K562 (cell line): Measurements from ENCODE around the gene KEL. TPM values are rescaled to one million over a fixed set of nuclear protein-coding genes. Genes with fewer than 3 reads are reported as not detected.

Experiments used
- ATAC-seq: fragments of 200-7000 bp; cut with Tn5 transposase; 3 replicates; pipeline ENCODE4 v1.9.1; 2020; ENCODE audit warnings: moderate library complexity
- BruUV-seq: library from RNA; stranded (reverse); fragments of 400-500 nt; replicated peaks from 2 replicates; lab custom pipeline; 2021; lab: Mats Ljungman, UMichigan
- CTCF ChIA-PET: fragments of 300-600 bp; formaldehyde crosslinking; extraction: SDS; loops from one replicate; lab custom pipeline; 2021; ENCODE audit warnings: low intra/inter-chr PET ratio; lab: Yijun Ruan, JAX
- POLR2A ChIA-PET: fragments of 300-600, 350-650 bp; sonication (Branson Sonifier 250); formaldehyde crosslinking; extraction: SDS; loops from one replicate; lab custom pipeline; 2021; ENCODE audit warnings: antibody characterized with exemption, inconsistent platforms; lab: Yijun Ruan, JAX
- DNase-seq, 4 experiments: peaks; one replicate each; pipeline versions ENCODE4 v3.0.0 to v3.0.0-alpha.2; 2011 to 2018; ENCODE audit warnings: low spot score in 3 of 4, mixed read lengths in 3 of 4; ENCODE audit errors: extremely low read depth in 1 of 4
- FAIRE-seq: peaks from 2 replicates; lab custom pipeline; 2011; peaks lifted over from hg19 to GRCh38; lab: Jason Lieb, UNC
- H2AFZ ChIP-seq: 2 replicates; pipeline ENCODE4 v1.6.0; 2011; ENCODE audit warnings: low read depth, low read length, control low read depth, inconsistent platforms
- H3K27ac ChIP-seq: fragments of 200-600 bp; 3 replicates; pipeline ENCODE4 v1.8.0; 2011; ENCODE audit warnings: low read depth, mild to moderate bottlenecking, control low read depth, inconsistent platforms, low read length, moderate library complexity, mixed read lengths; ENCODE audit errors: extremely low read depth
- H3K27me3 ChIP-seq, 2 experiments: fragments of 300-600 bp in 1 of 2; 2 replicates in 1 of 2; 3 replicates in 1 of 2; pipeline versions ENCODE4 v1.6.0 to v1.8.0; 2011; ENCODE audit warnings: inconsistent platforms in 2 of 2, low read length in 2 of 2, mild to moderate bottlenecking in 1 of 2, mixed read lengths in 1 of 2, moderate library complexity in 1 of 2; ENCODE audit not compliant: control insufficient read depth in 2 of 2, insufficient read depth in 2 of 2
- H3K36me3 ChIP-seq: fragments of 300-600 bp; 3 replicates; pipeline ENCODE4 v1.8.0; 2011; ENCODE audit warnings: mild to moderate bottlenecking, low read length, inconsistent platforms; ENCODE audit not compliant: control insufficient read depth, insufficient read depth
- H3K4me1 ChIP-seq, 2 experiments: fragments of 200-600 bp in 1 of 2; replicated peaks in 1 of 2; 2 replicates in 1 of 2; 3 replicates in 1 of 2; pipeline versions ENCODE4 v1.5.1 to v1.8.0; 2011; ENCODE audit warnings: inconsistent platforms in 2 of 2, low read length in 2 of 2, mild to moderate bottlenecking in 1 of 2, mixed read lengths in 1 of 2, moderate library complexity in 1 of 2; ENCODE audit not compliant: control insufficient read depth in 2 of 2, insufficient read depth in 2 of 2
- H3K4me2 ChIP-seq: 2 replicates; pipeline ENCODE4 v1.6.1; 2011; ENCODE audit warnings: low read length, control low read depth, inconsistent platforms, mixed read lengths; ENCODE audit not compliant: insufficient read depth
- H3K4me3 ChIP-seq: fragments of 200-600 bp; sonication (generic), shearing (Covaris generic); 2 replicates; pipeline ENCODE4 v1.5.1; 2016; ENCODE audit warnings: control low read depth, inconsistent platforms
- H3K79me2 ChIP-seq: fragments of 200-600 bp; 3 replicates; pipeline ENCODE4 v1.8.0; 2011; ENCODE audit warnings: low read length, inconsistent platforms; ENCODE audit not compliant: control insufficient read depth, insufficient read depth
- H3K9ac ChIP-seq, 2 experiments: 2 replicates each; pipeline versions ENCODE4 v1.6.0 to v1.6.1; 2011; ENCODE audit warnings: low read depth in 2 of 2, low read length in 2 of 2, control low read depth in 1 of 2, inconsistent platforms in 1 of 2, mild to moderate bottlenecking in 1 of 2, mixed read lengths in 1 of 2; ENCODE audit not compliant: insufficient read depth in 1 of 2
- H3K9me1 ChIP-seq: one replicate; pipeline ENCODE4 v1.6.0; 2011; ENCODE audit warnings: inconsistent platforms, mild to moderate bottlenecking, low read length, moderate library complexity; ENCODE audit not compliant: control insufficient read depth, insufficient read depth
- H3K9me3 ChIP-seq: replicated peaks from 2 replicates; pipeline ENCODE4 v1.5.1; 2011; ENCODE audit warnings: low read depth, low read length, inconsistent platforms; ENCODE audit not compliant: control insufficient read depth, insufficient read depth
- H4K20me1 ChIP-seq: replicated peaks from 2 replicates; pipeline ENCODE4 v1.6.1; 2011; ENCODE audit warnings: low read length, inconsistent platforms, mixed read lengths; ENCODE audit not compliant: control insufficient read depth, insufficient read depth
- ARNT ChIP-seq, 2 experiments: fragments of 450-650 bp; IDR thresholded peaks; 2 replicates each; pipeline ENCODE4 v1.6.1; 2016; ENCODE audit warnings: mild to moderate bottlenecking in 1 of 2
- CBX3 ChIP-seq, 2 experiments: IDR thresholded peaks; 1 replicate in 1 of 2; 2 replicates in 1 of 2; pipeline ENCODE4 v1.6.1; 2012; ENCODE audit warnings: inconsistent platforms in 2 of 2, low read length in 2 of 2, borderline replicate concordance in 1 of 2, control low read depth in 1 of 2
- PHF20 ChIP-seq: fragments of 450-650 bp; IDR thresholded peaks from 2 replicates; pipeline ENCODE4 v1.6.1; 2018; ENCODE audit not compliant: partially characterized antibody
- TAF9B ChIP-seq: fragments of 450-650 bp; IDR thresholded peaks from 2 replicates; pipeline ENCODE4 v1.6.1; 2018; ENCODE audit warnings: mild to moderate bottlenecking; ENCODE audit not compliant: partially characterized antibody
- TEAD1 ChIP-seq, 2 experiments: fragments of 450-650 bp in 1 of 2; sonication (generic) in 1 of 2; formaldehyde crosslinking; IDR thresholded peaks; 2 replicates each; pipeline versions ENCODE4 v1.4.0 to v1.8.0; 2020 to 2022; ENCODE audit warnings: mild to moderate bottlenecking in 2 of 2, missing genetic modification reagents in 1 of 2
- XRCC3 ChIP-seq: fragments of 450-650 bp; IDR thresholded peaks from 2 replicates; pipeline ENCODE4 v1.6.1; 2017; ENCODE audit warnings: mild to moderate bottlenecking, moderate library complexity
- ZNF274 ChIP-seq: IDR thresholded peaks from 2 replicates; pipeline ENCODE4 v1.6.1; 2011; ENCODE audit warnings: low read depth, mild to moderate bottlenecking, low read length, moderate library complexity, borderline replicate concordance
- WGBS: fragments of 100-300 bp; shearing (Covaris generic); methylation state at CpG from one replicate; pipeline ENCODE4 v1.1.6; 2016; ENCODE audit warnings: low coverage, mixed read lengths; ENCODE audit not compliant: insufficient coverage; ENCODE audit errors: missing lambda C conversion rate; 5-methylcytosine and 5-hydroxymethylcytosine counted together
- in situ Hi-C: fragments of 300-500 bp; cut with MboI; formaldehyde crosslinking; loops from 4 replicates; pipeline ENCODE4 v1.15.0; 2018; ENCODE audit warnings: inconsistent platforms, mixed read lengths
- intact Hi-C: fragments of 100-400 bp; cut with micrococcal nuclease; formaldehyde crosslinking; loops from 2 replicates; pipeline ENCODE4 v1.14.2; 2022
- polyA plus RNA-seq, 8 experiments: library from polyadenylated mRNA; depleted of rRNA in 4 of 8; stranded (reverse) in 5 of 8; unstranded in 3 of 8; fragments of >200 nt; fragmentation: Nextera tagmentation in 2 of 8; fragmentation: Illumina TruSeq in 1 of 8; extraction: Ambion mirVana in 2 of 8; extraction: Trizol in 1 of 8; gene quantifications; 2 replicates each; pipeline versions ENCODE4 v1.2.1 to v1.2.3, GENCODE V29; 2011 to 2014; ENCODE audit warnings: inconsistent platforms in 1 of 8, missing spikeins in 1 of 8
- total RNA-seq, 7 experiments: library from RNA; depleted of rRNA in 6 of 7; stranded (reverse); fragments of >200 nt in 6 of 7; fragmentation: Illumina TruSeq in 2 of 7; extraction: Trizol in 2 of 7; gene quantifications; 2 replicates each; pipeline versions ENCODE4 v1.2.1 to v1.2.3, GENCODE V29; 2011 to 2021; ENCODE audit warnings: low replicate concordance in 1 of 7
- TF ChIP-seq, protein P1 (sequence below): sonication (generic); formaldehyde crosslinking; IDR thresholded peaks from 2 replicates; pipeline ENCODE4 v1.5.0; 2020; ENCODE audit warnings: missing genetic modification reagents
- TF ChIP-seq, protein P2 (sequence below): sonication (generic); formaldehyde crosslinking; IDR thresholded peaks from 2 replicates; pipeline ENCODE4 v1.8.1; 2023; ENCODE audit warnings: mild to moderate bottlenecking, missing genetic modification reagents
- TF ChIP-seq, protein P3 (sequence below): fragments of 450-650 bp; formaldehyde crosslinking; IDR thresholded peaks from 2 replicates; pipeline ENCODE4 v1.4.0; 2020; ENCODE audit warnings: mild to moderate bottlenecking, moderate library complexity
- TF ChIP-seq, protein P4 (sequence below): sonication (generic); formaldehyde crosslinking; IDR thresholded peaks from 2 replicates; pipeline ENCODE4 v1.8.0; 2022; ENCODE audit warnings: missing genetic modification reagents, mild to moderate bottlenecking, borderline replicate concordance

Gene KEL
- total and polyA plus RNA-seq, 9 of the 15 experiments (the other 6 are each of a cell fraction or from before 2014, with no cell fraction given) = 9.0 to 47.4 (median 22.2) TPM

- Histone ChIP-seq H2AFZ (peak overlapping the region; percentile 90), H3K9me1 (no peaks in the 10 kb centered on the region), H4K20me1 (no peaks in the 10 kb centered on the region), H3K4me1 (peaks cover 0 to 4% of the 10 kb centered on the region in 2 experiments; a peak in 2 of 5 replicates), H3K9ac (peak overlapping the region in 1 of 2 experiments; percentile 0; a peak in 1 of 4 replicates), H3K9me3 (no peaks in the 10 kb centered on the region), H3K4me3 (peak overlapping the region; percentile 1; the same call in 1 of the 2 replicates), H3K27ac (no peak overlapping the region), H3K36me3 (no peaks in the 10 kb centered on the region), H3K79me2 (no peaks in the 10 kb centered on the region), H3K27me3 (peaks cover 7 to 10% of the 10 kb centered on the region in 2 experiments), H3K4me2 (peak overlapping the region; percentile 73)
- FAIRE-seq = peak; percentile 82
- ChIA-PET CTCF (interaction anchor here (0.5 to 11.1 kb wide), 19 partner anchors 42 to 556 kb away, joined by 3 to 222 read pairs (median 3); partner anchors contain the start of gene EPHB6), POLR2A (interaction anchor here (0.6 to 2.0 kb wide), 2 partner anchors 92 to 125 kb away, joined by 4 read pairs; no protein-coding TSS in a partner anchor)
- in situ Hi-C loops (loop anchor here (5.0 to 25.0 kb wide), 2 partner anchors 126 to 366 kb away; no protein-coding TSS in a partner anchor), intact Hi-C loops (loop anchor here (1.0 to 5.0 kb wide), 7 partner anchors 41 to 399 kb away; partner anchors contain the start of gene KEL)
- no TSS peak for BruUV-seq
- 5% methylated on average over 6 of the region's 6 CpGs for WGBS
- peak; percentile 82 for ATAC-seq
- peak; percentile 76 to 80 (median 78) for DNase-seq
- no peak for TF ChIP-seq XRCC3
- TF ChIP-seq TAF9B = no peak
- TF ChIP-seq, protein P1, sequence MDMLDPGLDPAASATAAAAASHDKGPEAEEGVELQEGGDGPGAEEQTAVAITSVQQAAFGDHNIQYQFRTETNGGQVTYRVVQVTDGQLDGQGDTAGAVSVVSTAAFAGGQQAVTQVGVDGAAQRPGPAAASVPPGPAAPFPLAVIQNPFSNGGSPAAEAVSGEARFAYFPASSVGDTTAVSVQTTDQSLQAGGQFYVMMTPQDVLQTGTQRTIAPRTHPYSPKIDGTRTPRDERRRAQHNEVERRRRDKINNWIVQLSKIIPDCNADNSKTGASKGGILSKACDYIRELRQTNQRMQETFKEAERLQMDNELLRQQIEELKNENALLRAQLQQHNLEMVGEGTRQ (CRISPR knock-in tag) = no peak
- peak; percentile 34 for TF ChIP-seq PHF20
- TF ChIP-seq CBX3 (IDR thresholded peaks at IDR 0.05; ENCODE audit: borderline replicate concordance in 1 of 2, low read length in 2 of 2) = peak in 1 of 2 experiments; percentile 66; a peak in 1 of 3 replicates
- TF ChIP-seq, protein P2, sequence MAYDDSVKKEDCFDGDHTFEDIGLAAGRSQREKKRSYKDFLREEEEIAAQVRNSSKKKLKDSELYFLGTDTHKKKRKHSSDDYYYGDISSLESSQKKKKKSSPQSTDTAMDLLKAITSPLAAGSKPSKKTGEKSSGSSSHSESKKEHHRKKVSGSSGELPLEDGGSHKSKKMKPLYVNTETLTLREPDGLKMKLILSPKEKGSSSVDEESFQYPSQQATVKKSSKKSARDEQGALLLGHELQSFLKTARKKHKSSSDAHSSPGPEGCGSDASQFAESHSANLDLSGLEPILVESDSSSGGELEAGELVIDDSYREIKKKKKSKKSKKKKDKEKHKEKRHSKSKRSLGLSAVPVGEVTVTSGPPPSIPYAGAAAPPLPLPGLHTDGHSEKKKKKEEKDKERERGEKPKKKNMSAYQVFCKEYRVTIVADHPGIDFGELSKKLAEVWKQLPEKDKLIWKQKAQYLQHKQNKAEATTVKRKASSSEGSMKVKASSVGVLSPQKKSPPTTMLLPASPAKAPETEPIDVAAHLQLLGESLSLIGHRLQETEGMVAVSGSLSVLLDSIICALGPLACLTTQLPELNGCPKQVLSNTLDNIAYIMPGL (CRISPR knock-in tag) = no peak
- TF ChIP-seq, protein P3, sequence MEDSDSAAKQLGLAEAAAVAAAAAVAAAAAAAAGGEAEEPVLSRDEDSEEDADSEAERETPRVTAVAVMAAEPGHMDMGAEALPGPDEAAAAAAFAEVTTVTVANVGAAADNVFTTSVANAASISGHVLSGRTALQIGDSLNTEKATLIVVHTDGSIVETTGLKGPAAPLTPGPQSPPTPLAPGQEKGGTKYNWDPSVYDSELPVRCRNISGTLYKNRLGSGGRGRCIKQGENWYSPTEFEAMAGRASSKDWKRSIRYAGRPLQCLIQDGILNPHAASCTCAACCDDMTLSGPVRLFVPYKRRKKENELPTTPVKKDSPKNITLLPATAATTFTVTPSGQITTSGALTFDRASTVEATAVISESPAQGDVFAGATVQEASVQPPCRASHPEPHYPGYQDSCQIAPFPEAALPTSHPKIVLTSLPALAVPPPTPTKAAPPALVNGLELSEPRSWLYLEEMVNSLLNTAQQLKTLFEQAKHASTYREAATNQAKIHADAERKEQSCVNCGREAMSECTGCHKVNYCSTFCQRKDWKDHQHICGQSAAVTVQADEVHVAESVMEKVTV (CRISPR knock-in tag) = peak; percentile 69; the same call in 1 of the 2 replicates
- TF ChIP-seq TEAD1 (CRISPR knock-in tag; IDR thresholded peaks at IDR 0.05) = no peak
- TF ChIP-seq ZNF274 = no peak
- no peak; a peak in 1 of 4 replicates for TF ChIP-seq ARNT (IDR thresholded peaks at IDR 0.05)
- TF ChIP-seq, protein P4, sequence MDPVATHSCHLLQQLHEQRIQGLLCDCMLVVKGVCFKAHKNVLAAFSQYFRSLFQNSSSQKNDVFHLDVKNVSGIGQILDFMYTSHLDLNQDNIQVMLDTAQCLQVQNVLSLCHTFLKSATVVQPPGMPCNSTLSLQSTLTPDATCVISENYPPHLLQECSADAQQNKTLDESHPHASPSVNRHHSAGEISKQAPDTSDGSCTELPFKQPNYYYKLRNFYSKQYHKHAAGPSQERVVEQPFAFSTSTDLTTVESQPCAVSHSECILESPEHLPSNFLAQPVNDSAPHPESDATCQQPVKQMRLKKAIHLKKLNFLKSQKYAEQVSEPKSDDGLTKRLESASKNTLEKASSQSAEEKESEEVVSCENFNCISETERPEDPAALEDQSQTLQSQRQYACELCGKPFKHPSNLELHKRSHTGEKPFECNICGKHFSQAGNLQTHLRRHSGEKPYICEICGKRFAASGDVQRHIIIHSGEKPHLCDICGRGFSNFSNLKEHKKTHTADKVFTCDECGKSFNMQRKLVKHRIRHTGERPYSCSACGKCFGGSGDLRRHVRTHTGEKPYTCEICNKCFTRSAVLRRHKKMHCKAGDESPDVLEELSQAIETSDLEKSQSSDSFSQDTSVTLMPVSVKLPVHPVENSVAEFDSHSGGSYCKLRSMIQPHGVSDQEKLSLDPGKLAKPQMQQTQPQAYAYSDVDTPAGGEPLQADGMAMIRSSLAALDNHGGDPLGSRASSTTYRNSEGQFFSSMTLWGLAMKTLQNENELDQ (CRISPR knock-in tag) = no peak
Measured at GRCh38 chr7:143003393-143004051, 41.4 kb upstream of the KEL start.
